HG03280 (cell line): Measurements from ENCODE around the gene PEX3.
A peak's percentile ranks its signal among the peaks of the same experiment; 100 is the strongest.
"Not testable (repeated sequence)": the region's sequence is repeated elsewhere in the genome, so short reads cannot be mapped to it uniquely, and the experiment has no call there.

Source experiments
- ATAC-seq: cut with Tn5 transposase; IDR thresholded peaks from one replicate; pipeline ENCODE4 v1.9.1; 2021; ENCODE audit warnings: mild to moderate bottlenecking, moderate library complexity; ENCODE audit not compliant: unreplicated experiment

The PEX3 gene

DNA sequence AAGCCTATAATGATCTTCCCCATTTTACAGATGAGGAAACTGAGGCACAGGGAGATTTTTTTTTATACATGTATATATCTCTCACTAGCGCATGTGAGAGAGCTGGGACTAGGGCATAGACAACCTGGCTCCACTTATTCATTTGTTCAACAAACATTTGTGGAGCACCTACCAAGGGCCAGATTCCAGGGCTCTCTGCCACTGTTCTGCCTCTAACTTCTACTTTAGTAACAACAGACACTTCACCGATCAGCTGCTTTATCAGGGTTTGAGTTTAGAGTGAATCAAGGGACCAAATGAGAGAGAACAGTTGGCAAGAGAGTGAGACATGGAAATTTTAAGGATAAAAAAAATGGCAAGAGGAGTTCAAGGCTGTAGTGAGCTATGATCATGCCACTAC lies 7.5 kb upstream of the PEX3 start:
- no peak for ATAC-seq

DNA sequence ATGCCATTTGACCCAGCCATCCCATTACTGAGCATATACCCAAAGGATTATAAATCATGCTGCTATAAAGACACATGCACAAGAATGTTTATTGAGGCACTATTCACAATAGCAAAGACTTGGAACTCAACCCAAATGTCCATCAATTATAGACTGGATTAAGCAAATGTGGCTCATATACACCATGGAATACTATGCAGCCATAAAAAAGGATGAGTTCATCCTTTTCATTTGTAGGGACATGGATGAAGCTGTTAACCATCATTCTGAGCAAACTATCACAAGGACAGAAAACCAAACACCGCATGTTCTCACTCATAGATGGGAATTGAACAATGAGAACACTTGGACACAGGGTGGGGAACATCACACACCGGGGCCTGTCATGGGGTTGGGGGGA lies 2.7 kb upstream of the PEX3 start:
- ATAC-seq = not testable (repeated sequence)

GRCh38 chr6:143449082-143449713 lies 1.4 kb upstream of the PEX3 start:
- ATAC-seq = no peak

GRCh38 chr6:143449714-143450452 lies 722 bp upstream of the PEX3 start:
- ATAC-seq = peak; percentile 7

- ATAC-seq = no peak
These were observed 926 bp downstream of the PEX3 start for GRCh38 chr6:143451531-143451930.

- no peak for ATAC-seq
These were observed 7.2 kb downstream of the PEX3 start for GRCh38 chr6:143457563-143458359.

- ATAC-seq = no peak
These were observed 14.9 kb downstream of the PEX3 start for GRCh38 chr6:143465546-143465945.

DNA sequence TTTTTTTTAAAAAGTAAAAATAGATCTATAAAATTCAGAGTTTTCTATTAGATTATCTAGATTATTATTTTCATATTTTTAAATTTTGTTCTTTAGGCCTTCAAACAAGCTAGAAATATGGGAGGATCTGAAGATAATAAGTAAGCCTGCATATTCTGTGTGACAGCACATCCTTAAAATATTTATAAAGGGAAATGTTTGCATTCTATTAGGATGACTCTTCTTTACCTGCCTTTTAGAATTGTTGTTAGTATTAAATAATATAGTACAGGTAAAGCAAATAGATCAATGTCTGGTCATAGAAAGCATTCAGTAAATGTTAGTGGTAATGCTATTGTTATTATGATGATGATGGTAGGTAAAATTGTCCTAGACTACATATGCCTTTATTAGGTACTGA lies 17.4 kb downstream of the PEX3 start:
- no peak for ATAC-seq

- ATAC-seq = not testable (repeated sequence)
These were observed 18.2 kb downstream of the PEX3 start for GRCh38 chr6:143468823-143469222.

DNA sequence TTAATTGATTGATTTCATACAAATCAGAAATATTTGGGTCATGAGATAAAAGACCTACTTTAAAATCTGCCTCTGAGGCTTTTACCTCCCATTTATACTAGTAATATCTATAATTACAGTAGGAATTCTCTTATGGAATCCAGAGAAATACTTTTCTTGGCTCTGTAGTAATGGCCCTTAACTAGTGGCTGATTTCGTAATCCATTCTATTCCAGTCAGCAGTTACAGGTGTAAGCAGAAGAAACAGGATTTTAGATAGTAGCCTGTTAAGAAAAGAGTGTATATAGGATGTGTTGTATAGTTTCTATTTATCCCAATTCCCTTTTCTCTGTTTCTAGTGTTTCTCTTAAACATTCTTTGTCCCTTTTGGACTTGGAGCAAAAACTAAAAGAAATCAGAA lies 21.2 kb downstream of the PEX3 start:
- ATAC-seq = no peak

GRCh38 chr6:143476545-143476944 lies 25.9 kb downstream of the PEX3 start:
- ATAC-seq = no peak

DNA sequence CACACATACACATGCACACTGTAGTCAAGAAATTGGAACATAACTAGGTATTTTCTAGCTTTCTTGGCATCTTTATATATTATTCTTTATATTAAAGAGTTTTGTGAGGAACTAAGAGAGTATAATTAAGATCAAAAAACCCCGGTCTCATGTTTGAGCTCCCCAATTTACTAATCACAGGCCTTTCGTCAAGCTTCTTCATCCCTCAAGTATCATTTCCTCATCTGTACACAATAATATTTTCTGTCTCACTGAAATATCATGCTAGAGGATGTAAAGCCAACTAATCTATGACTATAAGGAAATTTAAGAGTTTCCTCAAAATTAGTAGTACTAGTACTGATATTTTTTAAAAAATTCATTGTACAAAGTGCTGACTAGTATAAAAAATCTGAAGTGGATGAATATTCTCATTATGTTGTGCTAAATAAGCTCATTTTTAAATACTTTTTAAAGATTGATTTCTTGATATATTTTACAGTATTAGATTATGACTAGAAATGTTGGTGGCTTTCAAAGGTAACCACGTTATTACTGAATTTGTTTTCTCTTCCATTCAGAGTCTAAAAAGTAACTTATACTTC lies 28.0 kb downstream of the PEX3 start:
- ATAC-seq = no peak

DNA sequence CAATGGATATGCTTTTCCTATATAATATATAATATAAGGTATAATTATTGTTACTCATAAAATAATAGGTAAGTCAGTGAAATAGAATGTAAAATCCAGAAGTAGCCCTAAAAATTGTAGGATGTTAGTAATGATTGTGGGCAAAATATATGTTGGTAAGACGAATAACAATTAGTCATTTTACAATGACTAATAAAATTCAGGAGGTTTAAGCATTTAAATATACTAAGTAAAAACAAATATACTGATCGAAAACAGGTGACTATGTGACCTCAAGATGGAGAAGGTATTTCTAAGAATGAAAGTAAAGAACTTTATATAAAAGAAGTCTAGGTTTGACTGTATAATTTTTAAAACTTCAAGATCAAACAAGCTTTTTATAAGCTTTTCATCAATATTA lies 32.0 kb downstream of the PEX3 start:
- no peak for ATAC-seq

- ATAC-seq = no peak
These were observed 35.4 kb downstream of the PEX3 start for GRCh38 chr6:143485967-143486366.

DNA sequence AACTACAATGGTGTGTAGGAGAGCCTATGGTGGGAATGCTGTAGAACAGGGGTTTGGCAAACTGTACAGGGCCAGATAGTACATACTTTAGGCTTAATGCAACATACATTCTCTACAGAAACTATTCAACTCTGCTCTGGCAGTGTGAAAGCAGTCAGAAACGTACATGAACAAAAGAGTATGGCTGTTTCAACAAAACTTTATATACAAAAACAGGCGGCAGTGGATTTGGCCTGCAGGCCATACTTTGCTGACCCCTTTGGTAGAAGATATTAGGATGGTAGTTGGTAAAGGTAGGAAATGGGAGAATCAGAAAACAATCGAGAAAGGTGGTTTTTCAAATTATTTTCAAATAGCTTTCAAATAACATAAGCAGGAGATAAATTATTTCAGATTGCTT lies 36.1 kb downstream of the PEX3 start:
- no peak for ATAC-seq

- no peak for ATAC-seq
These were observed 39.6 kb downstream of the PEX3 start for GRCh38 chr6:143490244-143490643.

DNA sequence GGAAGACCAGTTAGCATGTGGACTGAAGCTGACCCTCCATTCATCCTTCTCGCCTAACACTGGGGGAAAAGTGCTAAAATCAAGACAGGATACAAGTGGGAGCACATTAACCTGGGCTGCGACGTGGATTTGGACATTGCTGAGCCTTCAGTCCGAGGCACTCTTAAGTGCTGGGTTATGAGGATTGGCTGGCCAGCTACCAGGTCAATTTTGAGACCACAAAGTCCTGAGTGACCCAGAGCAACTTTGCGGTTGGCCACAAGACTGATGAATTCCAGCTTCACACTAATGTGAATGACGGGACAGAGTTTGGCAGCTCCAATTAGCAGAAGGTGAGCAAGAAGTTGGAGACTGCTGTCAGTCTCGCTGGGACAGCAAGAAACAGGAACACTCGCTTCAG lies 40.2 kb downstream of the PEX3 start:
- no peak for ATAC-seq

GRCh38 chr6:143496974-143497373 lies 46.4 kb downstream of the PEX3 start:
- ATAC-seq = no peak

GRCh38 chr6:143498428-143498827 lies 47.8 kb downstream of the PEX3 start:
- no peak for ATAC-seq

- no peak for ATAC-seq
These were observed 51.2 kb downstream of the PEX3 start for GRCh38 chr6:143501851-143502250.

DNA sequence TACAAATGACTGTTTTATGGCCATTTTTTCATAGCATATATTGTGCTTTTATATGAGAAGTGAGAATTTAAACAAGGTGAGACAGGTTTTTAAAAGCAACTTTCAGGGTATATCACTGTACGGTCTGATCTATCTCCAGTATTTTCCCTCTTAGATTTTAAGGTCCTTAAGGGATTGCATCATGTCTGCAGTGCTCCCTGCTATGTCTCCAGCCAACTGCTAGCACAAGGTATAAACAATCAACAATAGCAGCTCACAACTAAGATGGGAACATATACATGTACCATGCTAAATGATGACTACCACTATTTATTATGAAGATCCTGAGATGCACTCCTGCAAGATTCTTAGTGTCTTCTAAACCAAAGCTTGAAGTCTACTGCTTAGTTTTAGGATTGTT lies 53.8 kb downstream of the PEX3 start:
- no peak for ATAC-seq

DNA sequence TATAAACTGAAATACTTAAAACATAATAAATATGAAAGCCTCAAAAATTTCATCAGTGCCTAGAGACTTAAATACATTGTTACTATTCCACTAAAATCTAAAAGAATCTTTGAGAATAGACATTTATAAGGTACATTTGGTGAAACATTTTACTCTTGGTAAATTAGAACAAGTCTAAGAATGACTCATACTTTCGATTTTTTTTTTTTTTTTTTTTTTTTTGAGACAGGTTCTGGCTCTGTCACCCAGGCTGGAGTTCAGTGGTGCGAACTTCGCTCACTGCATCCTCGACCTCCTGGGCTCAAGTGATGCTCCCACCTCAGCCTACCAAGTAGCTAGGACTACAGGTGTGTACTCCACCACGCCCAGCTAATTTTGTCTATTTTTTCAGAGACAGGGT lies 54.5 kb downstream of the PEX3 start:
- ATAC-seq = no peak
